ENCODE results near the gene PPARD.
A peak's percentile ranks its signal among the peaks of the same experiment; 100 is the strongest.

Gene PPARD

DNA sequence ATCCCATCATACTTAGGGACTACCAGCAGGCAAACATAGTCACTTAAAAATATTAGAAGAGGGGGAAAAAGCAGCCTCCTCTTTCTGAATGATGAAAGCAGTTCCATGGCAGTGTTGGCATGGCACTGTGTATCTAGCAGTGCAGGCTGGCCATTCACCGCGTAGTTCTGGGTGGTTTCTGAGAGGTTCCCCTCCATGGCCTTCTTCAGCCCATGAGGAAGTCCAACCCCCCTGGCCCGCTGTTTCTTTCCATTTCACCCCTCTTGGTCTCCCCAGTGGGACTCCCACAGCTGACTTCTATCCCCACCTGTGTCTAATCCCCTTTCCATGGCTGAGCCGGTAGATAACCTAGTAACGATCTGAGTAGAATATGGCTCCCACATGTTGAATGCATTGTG is 17.0 kb downstream of the PPARD start:
- POLR2A ChIA-PET, result no interaction called here
- TF ChIP-seq HDGF (IDR thresholded peaks at IDR 0.05; ENCODE audit: borderline replicate concordance), result no peak
- no peak for TF ChIP-seq SP1 (IDR thresholded peaks at IDR 0.05)
- no peak for TF ChIP-seq CTBP1 (IDR thresholded peaks at IDR 0.05; ENCODE audit: borderline replicate concordance)
- TF ChIP-seq SUZ12 (IDR thresholded peaks at IDR 0.05), result no peak
- no peak for TF ChIP-seq ZNF384 (IDR thresholded peaks at IDR 0.05)
- no peak for TF ChIP-seq ELF4 (IDR thresholded peaks at IDR 0.05)
- TF ChIP-seq FOXM1 (IDR thresholded peaks at IDR 0.05; ENCODE audit: borderline replicate concordance), result no peak
- TF ChIP-seq FOXK2 (IDR thresholded peaks at IDR 0.05), result no peak
- TF ChIP-seq ARNT (IDR thresholded peaks at IDR 0.05), result no peak
- no peak for TF ChIP-seq TARDBP (IDR thresholded peaks at IDR 0.05)
- no peak for DNase-seq (ENCODE audit: extremely low spot score)
- CTCF ChIA-PET, result no interaction called here

DNA sequence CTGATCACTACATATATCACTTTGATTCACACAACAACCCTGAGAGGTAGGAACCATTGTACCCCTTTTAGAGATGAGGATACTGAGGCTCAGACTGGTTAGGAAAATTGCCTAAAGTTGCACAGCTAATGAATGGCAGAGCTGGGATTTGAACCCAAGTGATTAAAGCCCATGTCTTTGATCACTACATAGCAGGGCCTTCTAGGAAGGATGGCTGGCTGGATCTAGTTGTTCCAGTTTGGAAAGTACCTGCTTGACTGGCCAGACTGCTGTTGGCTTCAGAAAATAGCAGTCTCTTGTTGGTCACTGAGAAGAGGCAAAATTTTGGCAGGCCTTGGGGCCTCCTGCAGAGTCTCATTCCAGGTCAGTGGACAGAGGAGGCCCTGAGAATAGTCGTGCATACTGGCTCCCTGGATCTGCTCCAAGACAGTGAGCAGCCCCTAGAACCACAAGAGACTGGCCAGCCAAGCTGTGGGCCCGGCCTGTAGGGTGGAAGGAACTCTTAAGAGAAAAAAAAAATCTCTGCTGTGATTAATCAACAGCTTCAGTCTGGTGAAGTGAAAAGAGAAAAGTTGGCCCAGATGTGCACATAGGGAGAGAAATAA is 17.5 kb downstream of the PPARD start:
- TF ChIP-seq ELF4 (IDR thresholded peaks at IDR 0.05) (no peak), FOXA1 (IDR thresholded peaks at IDR 0.05) (no peak), FOXM1 (IDR thresholded peaks at IDR 0.05; ENCODE audit: borderline replicate concordance) (no peak), TARDBP (IDR thresholded peaks at IDR 0.05) (no peak), NFRKB (IDR thresholded peaks at IDR 0.05) (no peak)
- ChIA-PET CTCF (interaction anchor here (0.9 to 1.0 kb wide), 2 partner anchors 27 to 60 kb away, joined by 3 read pairs; no protein-coding TSS in a partner anchor), POLR2A (no interaction called here)
- DNase-seq (ENCODE audit: extremely low spot score), result no peak

DNA sequence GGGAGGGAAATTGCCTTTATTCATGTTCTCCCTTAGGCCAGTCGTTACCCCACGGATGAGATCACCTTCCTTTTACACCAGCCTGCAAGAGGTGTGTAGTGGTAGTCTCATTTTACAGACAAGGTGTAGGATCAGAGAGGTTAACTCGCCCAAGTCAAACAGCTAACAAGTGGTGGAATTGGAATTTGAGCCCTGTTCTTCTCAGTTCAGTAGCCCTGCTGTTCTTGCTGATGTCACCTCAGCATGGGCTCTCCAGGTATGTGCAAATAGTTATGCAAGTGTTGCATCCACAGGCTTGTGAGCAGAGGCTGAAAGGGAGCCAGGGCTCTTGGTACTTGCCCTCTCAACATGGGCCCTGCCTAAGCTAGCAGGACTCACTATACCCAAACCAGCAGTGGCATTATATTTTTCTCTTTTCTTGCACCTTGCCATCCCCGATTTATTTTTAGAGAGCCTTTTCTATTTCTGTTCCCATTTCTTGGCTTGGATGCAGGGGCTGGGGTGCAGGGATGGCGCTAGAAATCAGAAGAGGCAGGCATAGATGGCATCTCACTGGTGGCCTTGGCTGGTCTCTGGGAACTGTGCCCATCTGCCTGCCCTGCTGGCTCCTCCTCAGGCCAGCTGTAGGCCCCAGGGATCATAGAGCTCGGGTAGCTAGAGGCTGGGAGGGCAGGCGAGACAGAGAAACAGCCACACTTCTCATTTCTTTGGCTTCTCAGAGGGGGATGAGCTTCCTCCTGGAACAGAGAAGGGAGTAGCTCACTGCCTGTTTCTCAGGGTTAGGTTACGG is 18.2 kb downstream of the PPARD start:
- TF ChIP-seq HDGF (IDR thresholded peaks at IDR 0.05; ENCODE audit: borderline replicate concordance), result no peak
- TF ChIP-seq FOXA1 (IDR thresholded peaks at IDR 0.05), result no peak
- no peak for TF ChIP-seq ELF4 (IDR thresholded peaks at IDR 0.05)
- TF ChIP-seq LEF1 (IDR thresholded peaks at IDR 0.05; ENCODE audit: borderline replicate concordance), result no peak
- TF ChIP-seq SUZ12 (IDR thresholded peaks at IDR 0.05), result no peak
- no peak for TF ChIP-seq FOXM1 (IDR thresholded peaks at IDR 0.05; ENCODE audit: borderline replicate concordance)
- no peak for TF ChIP-seq L3MBTL2 (conservative IDR thresholded peaks at IDR 0.05)
- TF ChIP-seq FOXK2 (IDR thresholded peaks at IDR 0.05), result no peak
- no peak for TF ChIP-seq SP1 (IDR thresholded peaks at IDR 0.05)
- TF ChIP-seq ARNT (IDR thresholded peaks at IDR 0.05), result no peak
- no peak for DNase-seq (ENCODE audit: extremely low spot score)
- ChIA-PET CTCF (interaction anchor here (0.7 to 1.0 kb wide), 4 partner anchors 8 to 94 kb away, joined by 3 to 4 read pairs (median 3); no protein-coding TSS in a partner anchor), POLR2A (interaction anchor here (0.8 to 1.2 kb wide), 2 partner anchors 9 to 40 kb away, joined by 3 read pairs; no protein-coding TSS in a partner anchor)

DNA sequence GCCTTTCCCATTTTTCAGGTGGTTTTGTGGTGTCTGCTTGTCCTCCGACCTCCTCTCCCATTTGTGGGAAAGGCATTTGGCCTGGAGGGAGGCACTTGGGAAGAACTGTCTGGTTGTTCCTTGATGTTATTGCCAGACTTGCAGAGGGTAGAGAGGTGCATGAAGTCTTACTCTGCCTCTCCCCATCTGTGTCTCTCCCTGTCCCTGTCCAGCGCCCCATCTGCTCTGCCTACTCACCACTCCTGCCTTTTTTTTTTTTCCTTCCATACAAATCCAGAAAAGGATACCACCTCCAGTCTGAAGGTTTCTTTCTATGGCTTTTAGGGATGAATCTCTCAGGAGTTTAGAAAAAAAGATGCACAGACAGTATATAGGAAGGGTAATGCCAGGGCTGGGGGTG is 19.8 kb downstream of the PPARD start:
- POLR2A ChIA-PET, result no interaction called here
- TF ChIP-seq SUZ12 (IDR thresholded peaks at IDR 0.05), result no peak
- TF ChIP-seq ELF4 (IDR thresholded peaks at IDR 0.05), result no peak
- no peak for TF ChIP-seq FOXM1 (IDR thresholded peaks at IDR 0.05; ENCODE audit: borderline replicate concordance)
- no peak for TF ChIP-seq HDGF (IDR thresholded peaks at IDR 0.05; ENCODE audit: borderline replicate concordance)
- TF ChIP-seq SP1 (IDR thresholded peaks at IDR 0.05), result no peak
- TF ChIP-seq BHLHE40 (IDR thresholded peaks at IDR 0.05; ENCODE audit: borderline replicate concordance), result no peak
- no peak for TF ChIP-seq ARNT (IDR thresholded peaks at IDR 0.05)
- TF ChIP-seq FOXK2 (IDR thresholded peaks at IDR 0.05), result no peak
- no peak for TF ChIP-seq NFRKB (IDR thresholded peaks at IDR 0.05)
- TF ChIP-seq FOXA1 (IDR thresholded peaks at IDR 0.05), result no peak
- CTCF ChIA-PET, result no interaction called here
- no peak for DNase-seq (ENCODE audit: extremely low spot score)

DNA sequence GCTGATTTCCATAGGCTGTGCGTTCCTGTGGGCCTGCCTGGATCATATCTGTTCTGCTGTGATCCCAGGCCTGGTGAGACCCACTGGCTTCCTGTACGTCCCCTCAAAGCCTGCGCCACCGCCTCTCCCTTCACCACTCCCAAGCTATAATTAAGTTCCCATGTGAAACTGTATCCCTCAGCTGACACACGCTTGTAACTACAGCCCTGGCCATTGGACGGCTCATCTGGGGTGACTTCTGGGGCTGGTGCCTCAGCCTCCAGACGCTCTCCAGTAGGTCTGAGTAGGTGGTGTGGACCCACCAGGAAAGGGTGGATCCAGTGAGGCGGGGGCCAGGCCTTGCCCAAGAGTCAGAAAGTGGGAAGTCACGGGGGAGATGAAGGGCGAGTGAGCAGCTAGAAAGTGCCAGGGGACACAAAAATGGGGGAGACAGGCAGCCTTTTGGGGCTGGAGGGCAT is 21.0 kb downstream of the PPARD start:
- TF ChIP-seq LEF1 (IDR thresholded peaks at IDR 0.05; ENCODE audit: borderline replicate concordance) (no peak), PKNOX1 (IDR thresholded peaks at IDR 0.05) (peak; percentile 39; the same call in 1 of the 2 replicates)
- CTCF ChIA-PET, result interaction anchor here (0.6 kb wide), 1 partner anchor 59 kb away, joined by 4 read pairs; no protein-coding TSS in a partner anchor
- POLR2A ChIA-PET, result interaction anchor here (0.6 to 1.3 kb wide), 4 partner anchors 8 to 110 kb away, joined by 3 to 4 read pairs (median 3); partner anchors contain the start of genes FANCE and PPARD

DNA sequence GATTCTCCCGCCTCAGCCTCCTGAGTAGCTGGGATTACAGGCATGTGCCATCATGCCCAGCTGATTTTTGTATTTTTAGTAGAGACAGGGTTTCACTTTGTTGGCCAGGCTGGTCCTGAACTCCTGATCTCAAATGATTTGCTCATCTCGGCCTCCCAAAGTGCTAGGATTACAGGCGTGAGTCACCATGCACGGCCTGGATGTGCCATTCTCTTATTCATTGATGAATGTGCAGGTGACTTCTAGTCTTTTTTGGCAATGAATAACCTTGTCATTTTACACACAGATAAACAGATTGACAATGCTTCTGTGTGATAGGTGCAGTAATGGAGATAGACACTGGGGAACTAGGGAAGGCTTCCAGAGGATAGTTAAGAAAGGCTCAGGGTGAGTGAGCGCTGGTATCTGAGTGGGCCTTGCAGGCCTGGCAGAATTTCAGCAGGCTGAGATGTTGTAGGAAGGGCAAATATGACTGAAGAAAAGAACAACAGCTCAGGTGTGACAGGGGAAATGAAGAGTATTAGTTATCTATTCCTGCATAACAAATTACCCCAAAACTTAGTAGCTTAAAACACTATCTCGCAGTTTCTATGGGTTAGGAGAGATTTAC is 23.3 kb downstream of the PPARD start:
- ChIA-PET POLR2A (interaction anchor here (1.4 kb wide), 1 partner anchor 106 kb away, joined by 4 read pairs; no protein-coding TSS in a partner anchor), CTCF (interaction anchor here (0.6 to 0.7 kb wide), 2 partner anchors 105 to 729 kb away, joined by 3 to 7 read pairs; no protein-coding TSS in a partner anchor)
- no peak for DNase-seq (ENCODE audit: extremely low spot score)
- TF ChIP-seq CTBP1 (IDR thresholded peaks at IDR 0.05; ENCODE audit: borderline replicate concordance) (no peak), L3MBTL2 (conservative IDR thresholded peaks at IDR 0.05) (no peak), ZNF384 (IDR thresholded peaks at IDR 0.05) (no peak), BHLHE40 (IDR thresholded peaks at IDR 0.05; ENCODE audit: borderline replicate concordance) (no peak), FOXK2 (IDR thresholded peaks at IDR 0.05) (no peak), SUZ12 (IDR thresholded peaks at IDR 0.05) (no peak), SP1 (IDR thresholded peaks at IDR 0.05) (no peak), NFRKB (IDR thresholded peaks at IDR 0.05) (no peak), PKNOX1 (IDR thresholded peaks at IDR 0.05) (no peak), ELF4 (IDR thresholded peaks at IDR 0.05) (no peak), ARNT (IDR thresholded peaks at IDR 0.05) (no peak), FOXM1 (IDR thresholded peaks at IDR 0.05; ENCODE audit: borderline replicate concordance) (no peak), TARDBP (IDR thresholded peaks at IDR 0.05) (no peak), LEF1 (IDR thresholded peaks at IDR 0.05; ENCODE audit: borderline replicate concordance) (no peak), FOXA1 (IDR thresholded peaks at IDR 0.05) (no peak), HDGF (IDR thresholded peaks at IDR 0.05; ENCODE audit: borderline replicate concordance) (no peak)

More for the DNA sequence above, 21.0 kb downstream of the PPARD start:
- peak; percentile 61 for DNase-seq (ENCODE audit: extremely low spot score)
